ENCODE data around the gene CALU.

GRCh38 chr7:128699895-128700294 is 39.3 kb upstream of the CALU start:
- TF ChIP-seq ZNF114 (CRISPR knock-in tag; IDR thresholded peaks at IDR 0.05), result no peak
- no peak for TF ChIP-seq EZH2 (IDR thresholded peaks at IDR 0.05; ENCODE audit: low read depth, unreplicated experiment)
- TF ChIP-seq ETS1 (IDR thresholded peaks at IDR 0.05), result no peak
- TF ChIP-seq EZH2phosphoT487 (IDR thresholded peaks at IDR 0.05; ENCODE audit: unreplicated experiment), result no peak
- no peak for TF ChIP-seq POLR2AphosphoS5 (IDR thresholded peaks at IDR 0.05; ENCODE audit: low read depth)
- no peak for TF ChIP-seq CTCF (conservative IDR thresholded peaks at IDR 0.05; ENCODE audit: low read depth in 2 of 2)
- TF ChIP-seq CREB1 (CRISPR knock-in tag; IDR thresholded peaks at IDR 0.05; ENCODE audit: low read depth), result no peak
- TF ChIP-seq JUNB (IDR thresholded peaks at IDR 0.05; ENCODE audit: unreplicated experiment), result no peak
- TF ChIP-seq NANOG (IDR thresholded peaks at IDR 0.05; ENCODE audit: borderline replicate concordance), result no peak
- TF ChIP-seq ZNF331 (CRISPR knock-in tag; IDR thresholded peaks at IDR 0.05; ENCODE audit: low read depth), result no peak
- no peak for TF ChIP-seq REST (IDR thresholded peaks at IDR 0.05; ENCODE audit: unreplicated experiment)
- no peak for TF ChIP-seq STAT1 (IDR thresholded peaks at IDR 0.05; ENCODE audit: unreplicated experiment)

Data from GM23338 (cell line).